Uterus (tissue), 4 donors: Measurements from ENCODE around the gene PSD4. TPM values are rescaled to one million over a fixed set of nuclear protein-coding genes. Genes with fewer than 3 reads are reported as not detected.

ENCODE experiments used
- DNase-seq, 2 donors: peaks; one replicate each; pipeline ENCODE4 v3.0.0-alpha.2; 2019 to 2020
- H3K27ac ChIP-seq, 2 donors: fragments of 200-600 bp; sonication (generic); 1 replicate in 1 of 2; 2 replicates in 1 of 2; pipeline ENCODE4 v1.5.1; 2016 to 2018
- H3K27me3 ChIP-seq, 2 donors: fragments of 200-600 bp; sonication (generic); one replicate each; pipeline ENCODE4 v1.5.1; 2018 to 2019; ENCODE audit warnings: control low read depth in 1 of 2
- H3K36me3 ChIP-seq, 2 donors: fragments of 200-600 bp; sonication (generic); one replicate each; pipeline ENCODE4 v1.5.1; 2019; ENCODE audit warnings: control low read depth in 1 of 2
- H3K4me1 ChIP-seq, 2 donors: fragments of 200-600 bp; sonication (generic); one replicate each; pipeline ENCODE4 v1.5.1; 2018 to 2019; ENCODE audit warnings: control low read depth in 1 of 2
- H3K4me3 ChIP-seq, 2 donors: fragments of 200-600 bp; sonication (generic); 1 replicate in 1 of 2; 2 replicates in 1 of 2; pipeline ENCODE4 v1.5.1; 2018 to 2019; ENCODE audit warnings: mild to moderate bottlenecking in 1 of 2
- H3K9me3 ChIP-seq, 2 donors: fragments of 200-600 bp; sonication (generic); one replicate each; pipeline ENCODE4 v1.5.1; 2019; ENCODE audit warnings: control low read depth in 1 of 2
- POLR2A ChIP-seq, 2 donors: fragments of 450-650 bp; IDR thresholded peaks; one replicate each; pipeline ENCODE4 v1.6.1; 2016; ENCODE audit warnings: antibody characterized with exemption in 2 of 2, mild to moderate bottlenecking in 1 of 2, moderate library complexity in 1 of 2
- intact Hi-C: fragments of 100-400 bp; cut with DNase I; formaldehyde crosslinking; loops from one replicate; pipeline ENCODE4 v1.15.1; 2023; ENCODE audit warnings: low total_unique reads
- total RNA-seq, 4 donors: library from RNA; depleted of rRNA in 3 of 4; stranded (reverse); fragments of >200 nt in 3 of 4; gene quantifications; one replicate each; pipeline versions ENCODE4 v1.1.0 to v1.2.4, GENCODE V29; 2014 to 2023
- TF ChIP-seq, protein P1 (sequence below), 4 experiments: fragments of 200-600 bp in 2 of 4; fragments of 450-650 bp in 2 of 4; sonication (generic) in 2 of 4; IDR thresholded peaks; one replicate each; pipeline ENCODE4 v1.5.1; 2016 to 2019; ENCODE audit warnings: antibody characterized with exemption in 4 of 4, mild to moderate bottlenecking in 2 of 4, moderate library complexity in 1 of 4
- donor health status: DM: yes; HTN: yes; CAD: no.

The PSD4 gene
- total RNA-seq, 4 donors from 2014 or later = 1.8 to 31.8 (median 7.6) TPM

GRCh38 chr2:113225263-113226259 is 51.8 kb downstream of the PSD4 start:
- Histone ChIP-seq H3K27me3 (no peaks in the 10 kb centered on the region), H3K4me1 (no peaks in the 10 kb centered on the region), H3K4me3 (no peak overlapping the region), H3K36me3 (no peaks in the 10 kb centered on the region), H3K27ac (no peak overlapping the region), H3K9me3 (no peaks in the 10 kb centered on the region)
- no peak for TF ChIP-seq POLR2A (IDR thresholded peaks at IDR 0.05)
- DNase-seq = no peak
- intact Hi-C loops = no loop called here

- Histone ChIP-seq H3K27ac (no peak overlapping the region), H3K4me3 (no peak overlapping the region), H3K4me1 (no peaks in the 10 kb centered on the region), H3K27me3 (no peaks in the 10 kb centered on the region), H3K9me3 (no peaks in the 10 kb centered on the region), H3K36me3 (no peaks in the 10 kb centered on the region)
- TF ChIP-seq, protein P1, sequence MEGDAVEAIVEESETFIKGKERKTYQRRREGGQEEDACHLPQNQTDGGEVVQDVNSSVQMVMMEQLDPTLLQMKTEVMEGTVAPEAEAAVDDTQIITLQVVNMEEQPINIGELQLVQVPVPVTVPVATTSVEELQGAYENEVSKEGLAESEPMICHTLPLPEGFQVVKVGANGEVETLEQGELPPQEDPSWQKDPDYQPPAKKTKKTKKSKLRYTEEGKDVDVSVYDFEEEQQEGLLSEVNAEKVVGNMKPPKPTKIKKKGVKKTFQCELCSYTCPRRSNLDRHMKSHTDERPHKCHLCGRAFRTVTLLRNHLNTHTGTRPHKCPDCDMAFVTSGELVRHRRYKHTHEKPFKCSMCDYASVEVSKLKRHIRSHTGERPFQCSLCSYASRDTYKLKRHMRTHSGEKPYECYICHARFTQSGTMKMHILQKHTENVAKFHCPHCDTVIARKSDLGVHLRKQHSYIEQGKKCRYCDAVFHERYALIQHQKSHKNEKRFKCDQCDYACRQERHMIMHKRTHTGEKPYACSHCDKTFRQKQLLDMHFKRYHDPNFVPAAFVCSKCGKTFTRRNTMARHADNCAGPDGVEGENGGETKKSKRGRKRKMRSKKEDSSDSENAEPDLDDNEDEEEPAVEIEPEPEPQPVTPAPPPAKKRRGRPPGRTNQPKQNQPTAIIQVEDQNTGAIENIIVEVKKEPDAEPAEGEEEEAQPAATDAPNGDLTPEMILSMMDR (IDR thresholded peaks at IDR 0.05) = no peak
- TF ChIP-seq POLR2A (IDR thresholded peaks at IDR 0.05) = no peak
- intact Hi-C loops = no loop called here
- DNase-seq = no peak
Measured at GRCh38 chr2:113226462-113226861, 52.7 kb downstream of the PSD4 start.

DNA sequence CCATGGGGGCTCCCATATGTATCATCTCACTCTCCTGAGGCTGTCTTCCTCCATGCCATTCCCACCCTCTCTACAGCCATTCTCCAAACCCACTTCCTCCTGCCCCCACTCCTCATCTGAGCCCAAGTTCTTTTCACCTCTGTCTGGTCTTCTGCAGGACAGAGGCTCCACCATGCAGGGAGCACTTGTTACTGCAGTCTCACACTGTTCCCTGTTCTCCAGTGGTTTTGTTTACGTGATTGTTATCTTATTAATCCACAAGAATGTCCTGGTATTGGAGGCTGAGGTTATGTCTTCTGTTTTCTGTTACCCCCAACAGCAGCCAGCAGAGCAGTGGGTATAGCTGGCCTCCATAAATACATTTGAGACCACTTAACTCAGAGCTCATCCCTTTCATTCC is 53.5 kb downstream of the PSD4 start:
- TF ChIP-seq, protein P1 (IDR thresholded peaks at IDR 0.05) = no peak
- no peak for TF ChIP-seq POLR2A (IDR thresholded peaks at IDR 0.05)
- no peaks in the 10 kb centered on the region for H3K4me1 ChIP-seq
- H3K4me3 ChIP-seq = no peak overlapping the region
- intact Hi-C loops = no loop called here
- H3K27me3 ChIP-seq = no peaks in the 10 kb centered on the region
- H3K9me3 ChIP-seq = no peaks in the 10 kb centered on the region
- H3K27ac ChIP-seq = no peak overlapping the region
- no peaks in the 10 kb centered on the region for H3K36me3 ChIP-seq
- DNase-seq = no peak

- intact Hi-C loops = no loop called here
- Histone ChIP-seq H3K9me3 (no peaks in the 10 kb centered on the region), H3K4me3 (no peak overlapping the region), H3K36me3 (no peaks in the 10 kb centered on the region), H3K27me3 (no peaks in the 10 kb centered on the region), H3K4me1 (no peaks in the 10 kb centered on the region), H3K27ac (no peak overlapping the region)
- TF ChIP-seq, protein P1 (IDR thresholded peaks at IDR 0.05) = no peak
- no peak for DNase-seq
Measured at GRCh38 chr2:113227698-113228097, 53.9 kb downstream of the PSD4 start.

DNA sequence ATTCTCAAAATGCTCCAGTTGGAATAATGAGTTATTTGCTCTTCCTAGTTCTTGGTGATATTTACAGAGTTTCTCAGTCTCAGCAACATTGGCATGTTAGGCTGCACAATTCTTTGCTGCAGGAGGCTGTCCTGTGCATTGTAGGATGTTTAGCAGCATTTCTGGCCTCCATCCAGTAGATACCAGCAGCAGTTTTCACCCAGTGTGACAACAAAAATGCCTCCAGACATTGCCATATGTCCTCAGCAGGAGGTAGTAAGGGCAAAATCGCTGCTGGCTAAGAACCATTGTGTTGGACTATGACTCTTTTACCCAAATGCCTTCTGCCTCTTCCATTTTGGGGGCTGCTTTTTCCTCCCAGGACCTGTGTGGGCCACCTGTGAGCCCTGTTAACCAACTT is 54.6 kb downstream of the PSD4 start:
- H3K4me1 ChIP-seq = no peaks in the 10 kb centered on the region

More for the DNA sequence above, 54.6 kb downstream of the PSD4 start:
- no peak overlapping the region for H3K27ac ChIP-seq
- no peaks in the 10 kb centered on the region for H3K36me3 ChIP-seq
- no peak overlapping the region for H3K4me3 ChIP-seq
- H3K9me3 ChIP-seq = no peaks in the 10 kb centered on the region
- DNase-seq = no peak
- TF ChIP-seq POLR2A (IDR thresholded peaks at IDR 0.05) = no peak
- TF ChIP-seq, protein P1 (IDR thresholded peaks at IDR 0.05) = no peak
- intact Hi-C loops = no loop called here
- H3K27me3 ChIP-seq = no peaks in the 10 kb centered on the region
